ENCODE results near the gene IRAK4.
"Not testable (repeated sequence)": the region's sequence is repeated elsewhere in the genome, so short reads cannot be mapped to it uniquely, and the experiment has no call there.

The IRAK4 gene

GRCh38 chr12:43758728-43759563 is at the start of gene IRAK4, which contains the start of gene PUS7L:
Gene IRAK4, plus strand, starts transcription at chr12:43758951. Its CDS starts 9,161 bp downstream, at chr12:43768112.
Gene PUS7L, minus strand, starts transcription at chr12:43758790. Its CDS starts 3,545 bp downstream, at chr12:43755245.
- peak; percentile 89 for DNase-seq

- DNase-seq: no peak
Measured at GRCh38 chr12:43711348-43711747, 47.4 kb upstream of the IRAK4 start.

GRCh38 chr12:43722621-43723020 is 36.1 kb upstream of the IRAK4 start:
- no peak for DNase-seq

GRCh38 chr12:43723134-43723533 is 35.6 kb upstream of the IRAK4 start:
- DNase-seq: no peak

DNA sequence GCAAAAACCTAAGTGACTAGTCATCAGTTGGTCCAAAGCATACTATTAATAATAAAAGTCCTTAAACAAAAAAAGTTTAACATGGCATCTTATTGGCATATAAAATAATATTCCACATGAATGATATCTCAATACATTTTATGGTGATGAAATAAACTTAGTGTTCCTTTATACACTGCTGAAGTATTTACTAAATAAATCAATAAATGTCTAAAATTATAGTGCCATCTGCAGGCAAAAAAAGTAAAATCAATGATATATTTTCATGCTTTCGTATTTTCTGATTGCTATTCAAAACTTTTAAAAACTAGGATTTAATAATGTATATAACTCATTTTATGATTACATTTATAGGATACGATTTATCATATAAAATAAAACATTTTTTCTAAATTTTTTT is 30.6 kb upstream of the IRAK4 start:
- DNase-seq: no peak

DNA sequence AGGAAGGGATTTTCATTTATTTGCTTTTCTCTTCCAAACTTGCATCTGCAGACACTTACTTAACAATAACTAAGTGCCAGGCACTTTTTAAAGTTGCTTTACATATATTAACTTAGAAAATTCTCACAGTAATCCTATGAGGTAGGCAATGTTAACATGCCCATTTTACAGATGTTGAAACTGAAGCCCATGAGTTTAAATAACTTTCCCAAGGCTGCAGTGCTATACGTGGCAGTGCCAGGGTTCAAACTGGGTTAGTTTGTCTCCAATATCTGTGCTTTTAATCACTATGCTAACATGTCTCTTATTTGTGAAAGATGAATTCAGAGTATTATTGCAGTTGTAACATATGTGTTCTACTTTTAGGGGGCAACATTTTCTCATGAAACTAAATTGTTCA is 30.1 kb upstream of the IRAK4 start:
- DNase-seq: no peak

GRCh38 chr12:43730283-43730682 is 28.5 kb upstream of the IRAK4 start:
- no peak for DNase-seq

- DNase-seq: no peak
Measured at GRCh38 chr12:43733687-43734086, 25.1 kb upstream of the IRAK4 start.

DNA sequence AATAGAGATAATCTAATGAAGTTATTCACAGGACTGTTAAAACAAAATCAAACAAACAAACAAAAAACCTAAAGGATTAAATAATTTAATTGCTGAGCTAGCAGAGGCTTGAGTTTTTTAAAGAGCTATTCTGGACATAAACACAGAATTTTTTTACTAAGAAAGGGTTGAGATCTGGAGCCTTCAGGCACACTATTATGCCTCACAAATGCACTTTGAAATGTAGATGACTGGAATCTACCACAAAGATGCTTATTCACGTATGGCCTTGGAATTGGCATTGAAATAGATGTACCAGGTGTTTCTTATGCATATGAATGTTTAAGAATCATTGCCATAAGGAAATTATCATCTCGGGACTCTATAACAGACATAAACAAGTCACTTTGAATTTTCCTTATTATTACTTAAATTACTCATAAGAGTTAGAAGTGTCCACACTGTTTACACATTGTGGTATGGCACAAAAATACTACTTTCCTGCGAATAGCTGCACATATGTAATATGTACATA is 21.8 kb upstream of the IRAK4 start:
- no peak for DNase-seq

GRCh38 chr12:43737646-43738045 is 21.1 kb upstream of the IRAK4 start:
- no peak for DNase-seq

- DNase-seq: no peak
Measured at GRCh38 chr12:43740511-43741100, 18.1 kb upstream of the IRAK4 start.

GRCh38 chr12:43742106-43742505 is 16.6 kb upstream of the IRAK4 start:
- DNase-seq: no peak

- no peak for DNase-seq
Measured at GRCh38 chr12:43744826-43745225, 13.9 kb upstream of the IRAK4 start.

GRCh38 chr12:43749016-43749415 is 9.7 kb upstream of the IRAK4 start:
- no peak for DNase-seq

DNA sequence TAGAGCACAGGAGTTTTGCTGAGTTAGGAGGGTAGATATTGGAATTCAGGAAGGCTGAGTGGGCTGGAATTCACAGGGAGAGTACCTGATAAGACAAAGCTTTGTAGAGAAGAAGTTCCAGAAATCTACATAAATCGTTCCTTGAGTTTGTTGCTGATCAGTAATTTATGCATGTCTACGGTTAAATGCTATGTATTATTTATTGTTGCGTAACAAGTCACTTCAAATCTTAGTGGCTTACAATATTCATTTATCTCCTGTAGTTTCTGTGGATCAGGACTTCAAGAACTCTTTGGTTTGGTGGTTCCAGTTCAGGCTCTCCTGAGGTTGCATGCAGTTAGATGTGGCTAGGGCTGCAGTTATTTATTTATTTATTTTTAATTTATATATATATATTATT is 7.9 kb upstream of the IRAK4 start:
- DNase-seq: no peak

- not testable (repeated sequence) for DNase-seq
Measured at GRCh38 chr12:43751360-43751759, 7.4 kb upstream of the IRAK4 start.

- no peak for DNase-seq
Measured at GRCh38 chr12:43754015-43754414, 4.7 kb upstream of the IRAK4 start.

GRCh38 chr12:43758247-43758727 is 464 bp upstream of the IRAK4 start:
- DNase-seq: no peak

DNA sequence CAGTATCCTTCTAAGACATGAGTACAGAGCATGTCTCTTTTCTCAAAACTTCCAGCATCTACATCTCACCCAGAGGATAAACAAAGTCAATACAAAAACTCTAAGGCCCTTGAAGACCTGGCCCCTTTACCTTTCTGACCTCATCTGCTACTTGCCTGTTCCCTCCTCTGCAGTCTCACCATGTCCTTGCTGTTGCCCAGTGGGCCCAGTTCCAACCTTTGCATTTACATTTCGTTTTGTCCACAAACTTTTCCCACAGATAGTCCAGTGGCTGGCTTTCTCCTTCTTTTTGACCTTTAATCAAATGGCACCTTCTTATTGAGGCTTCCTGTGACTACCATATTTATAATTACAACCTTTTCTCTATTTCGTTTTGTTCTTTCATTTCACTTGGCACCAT is 1.6 kb downstream of the IRAK4 start:
- no peak for DNase-seq

- DNase-seq: no peak
Measured at GRCh38 chr12:43761500-43761899, 2.7 kb downstream of the IRAK4 start.

DNA sequence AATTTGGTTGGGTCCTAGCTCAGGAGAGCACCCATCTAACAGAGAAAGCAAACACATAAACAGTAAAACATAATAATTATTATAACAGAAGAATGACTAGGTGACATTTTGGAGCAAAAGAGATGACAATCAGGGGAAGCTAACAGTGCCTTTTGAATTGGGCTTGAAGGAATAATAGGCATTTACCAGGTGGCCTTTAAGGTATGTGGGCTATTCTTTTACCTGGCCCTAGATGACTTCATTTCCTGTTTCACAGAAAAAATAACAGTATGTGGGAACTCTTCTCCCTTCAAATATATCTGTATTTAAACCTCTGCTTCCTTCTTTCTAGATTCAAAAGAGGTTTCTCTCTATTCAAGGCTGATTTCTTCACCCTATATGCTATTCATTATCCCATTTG is 3.8 kb downstream of the IRAK4 start:
- DNase-seq: no peak

DNA sequence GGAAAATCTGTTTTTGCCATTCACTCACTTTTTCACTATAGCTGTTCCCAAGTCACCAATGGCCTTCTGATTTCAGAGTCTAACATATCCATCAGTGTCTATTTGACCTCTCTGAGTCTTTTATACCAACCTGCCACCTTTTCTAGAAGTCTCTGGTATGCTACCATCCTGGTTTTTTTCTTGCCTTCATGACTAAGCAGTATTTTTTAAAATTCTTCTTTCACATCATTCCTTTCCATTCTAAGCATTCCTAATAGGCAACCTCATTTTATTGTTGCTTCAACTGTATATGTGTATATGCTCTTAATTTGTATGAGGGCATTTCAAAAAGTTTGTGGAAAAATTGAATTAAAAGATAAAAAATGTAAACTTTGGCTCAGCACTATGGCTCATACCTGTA is 5.0 kb downstream of the IRAK4 start:
- no peak for DNase-seq

DNA sequence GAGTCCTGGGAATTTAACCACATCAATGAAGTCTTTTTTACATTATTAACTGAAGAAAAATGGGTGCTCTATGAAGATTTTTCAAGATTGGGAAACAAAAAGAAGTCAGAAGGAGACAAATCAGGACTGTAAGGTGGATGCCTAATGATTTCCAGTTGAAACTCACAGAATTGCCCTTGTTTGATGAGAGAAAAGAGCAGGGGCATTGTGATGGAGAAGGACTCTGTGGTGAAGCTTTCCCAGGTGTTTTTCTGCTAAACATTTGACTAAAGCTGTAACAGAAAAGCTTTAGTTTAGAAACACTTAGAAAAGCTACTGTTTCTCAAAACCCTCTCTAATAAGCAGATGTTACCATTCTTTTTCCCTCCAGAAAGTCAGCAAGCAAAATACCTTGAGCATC is 5.8 kb downstream of the IRAK4 start:
- no peak for DNase-seq

DNA sequence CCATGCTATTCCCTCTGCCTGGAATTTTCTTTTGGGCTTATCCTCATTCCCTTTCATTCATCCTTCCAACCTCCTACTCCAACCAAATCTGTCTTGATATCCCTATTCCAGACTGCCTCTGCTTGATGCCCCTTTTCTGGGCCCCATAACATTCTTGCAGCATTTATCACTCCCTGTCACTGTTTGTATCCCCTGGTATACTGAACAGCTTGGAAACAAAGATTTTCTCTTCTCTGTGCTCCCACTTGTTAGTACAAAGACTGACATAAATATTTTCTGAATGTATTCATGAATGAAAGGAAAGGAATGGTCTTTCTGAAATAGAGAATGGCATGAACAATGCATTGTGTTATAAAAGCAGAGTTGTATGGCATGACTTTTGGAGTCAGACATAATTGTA is 7.5 kb downstream of the IRAK4 start:
- DNase-seq: no peak
